B cell (primary cell): Measurements from ENCODE around the gene ARRB1. TPM values are rescaled to one million over a fixed set of nuclear protein-coding genes. Genes with fewer than 3 reads are reported as not detected.
A peak's percentile ranks its signal among the peaks of the same experiment; 100 is the strongest.

Source experiments
- ATAC-seq: fragments of 200-7000 bp; cut with Tn5 transposase; one replicate; pipeline ENCODE4 v1.10.0; 2021; ENCODE audit warnings: low read depth, mild to moderate bottlenecking, moderate number of reproducible peaks, moderate library complexity
- CTCF ChIA-PET: fragments of 350-600 bp; sonication (Branson Sonifier 250); formaldehyde crosslinking; loops from one replicate; lab custom pipeline; 2021; ENCODE audit warnings: antibody characterized with exemption, inconsistent platforms; lab: Charles Lee
- POLR2A ChIA-PET: fragments of 350-600 bp; sonication (Branson Sonifier 250); formaldehyde crosslinking; loops from one replicate; lab custom pipeline; 2021; ENCODE audit warnings: antibody characterized with exemption; lab: Charles Lee
- DNase-seq: peaks from one replicate; pipeline ENCODE4 v3.0.0; 2013
- H2AFZ ChIP-seq: 2 replicates; pipeline ENCODE4 v1.6.1; 2012; ENCODE audit warnings: mild to moderate bottlenecking, low read depth, low read length; ENCODE audit not compliant: insufficient read depth, poor library complexity, severe bottlenecking
- H3K27ac ChIP-seq, 2 donors: 1 replicate in 1 of 2; 2 replicates in 1 of 2; pipeline ENCODE4 v1.5.1; 2012 to 2013; ENCODE audit warnings: low read length in 2 of 2, mild to moderate bottlenecking in 2 of 2, moderate library complexity in 1 of 2
- H3K27me3 ChIP-seq, 4 experiments: fragments of 200-600 bp in 1 of 4; sonication (generic) in 1 of 4; replicated peaks in 1 of 4; 1 replicate in 2 of 4; 2 replicates in 2 of 4; pipeline versions ENCODE4 v1.6.1 to v1.7.0; 2013 to 2016; ENCODE audit warnings: low read length in 3 of 4, mild to moderate bottlenecking in 2 of 4, mixed read lengths in 1 of 4, moderate library complexity in 1 of 4; ENCODE audit not compliant: insufficient read depth in 4 of 4, control insufficient read depth in 3 of 4; ENCODE audit errors: control extremely low read depth in 1 of 4
- H3K36me3 ChIP-seq, 2 experiments: replicated peaks in 1 of 2; 1 replicate in 1 of 2; 2 replicates in 1 of 2; pipeline versions ENCODE4 v1.6.1 to v1.7.1; 2013; ENCODE audit warnings: low read length in 1 of 2; ENCODE audit not compliant: insufficient read depth in 2 of 2, control insufficient read depth in 1 of 2; ENCODE audit errors: control extremely low read depth in 1 of 2, extremely low read depth in 1 of 2
- H3K4me1 ChIP-seq, 2 donors: fragments of 200-600 bp in 1 of 2; sonication (generic) in 1 of 2; 1 replicate in 1 of 2; 2 replicates in 1 of 2; pipeline versions ENCODE4 v1.5.1 to v1.6.1; 2013 to 2017; ENCODE audit warnings: low read length in 2 of 2; ENCODE audit not compliant: control insufficient read depth in 2 of 2, insufficient read depth in 2 of 2
- H3K4me2 ChIP-seq: replicated peaks from 2 replicates; pipeline ENCODE3; 2012; ENCODE audit warnings: mild to moderate bottlenecking, low read depth, low read length; ENCODE audit not compliant: poor library complexity, severe bottlenecking
- H3K4me3 ChIP-seq, 5 experiments: fragments of 200-600 bp in 1 of 5; sonication (generic) in 1 of 5; 1 replicate in 3 of 5; 2 replicates in 2 of 5; pipeline versions ENCODE4 v1.5.1 to v1.7.0; 2011 to 2016; ENCODE audit warnings: low read length in 4 of 5, mild to moderate bottlenecking in 4 of 5, low read depth in 2 of 5, control low read depth in 1 of 5, moderate library complexity in 1 of 5; ENCODE audit not compliant: insufficient read depth in 1 of 5; ENCODE audit errors: control extremely low read depth in 1 of 5, extremely low read depth in 1 of 5
- H3K79me2 ChIP-seq: fragments of 200-600 bp; sonication (generic); one replicate; pipeline ENCODE4 v1.6.0; 2016; ENCODE audit warnings: low read length; ENCODE audit not compliant: control insufficient read depth, insufficient read depth
- H3K9ac ChIP-seq: fragments of 200-600 bp; sonication (generic); 2 replicates; pipeline ENCODE4 v1.6.1; 2017; ENCODE audit warnings: mild to moderate bottlenecking, low read length, moderate library complexity
- H3K9me3 ChIP-seq, 3 donors: one replicate each; pipeline versions ENCODE4 v1.6.1 to v1.7.1; 2013; ENCODE audit warnings: low read length in 2 of 3; ENCODE audit not compliant: control insufficient read depth in 2 of 3, insufficient read depth in 1 of 3; ENCODE audit errors: control extremely low read depth in 1 of 3
- H4K20me1 ChIP-seq: 2 replicates; pipeline ENCODE4 v1.6.0; 2012; ENCODE audit warnings: mild to moderate bottlenecking, low read length; ENCODE audit not compliant: insufficient read depth, control insufficient read depth, poor library complexity, severe bottlenecking
- H3K27ac Mint-ChIP-seq: one replicate; pipeline ENCODE4 v1.8.0; 2021; ENCODE audit warnings: mixed read lengths
- H3K27me3 Mint-ChIP-seq: one replicate; pipeline ENCODE4 v1.8.0; 2021; ENCODE audit warnings: mixed read lengths
- H3K4me1 Mint-ChIP-seq: one replicate; pipeline ENCODE4 v1.8.0; 2021; ENCODE audit warnings: mixed read lengths
- H3K4me3 Mint-ChIP-seq: one replicate; pipeline ENCODE4 v1.8.0; 2021; ENCODE audit warnings: mixed read lengths
- H3K9me3 Mint-ChIP-seq: one replicate; pipeline ENCODE4 v1.8.0; 2022; ENCODE audit warnings: mixed read lengths; ENCODE audit not compliant: insufficient read depth
- EZH2 ChIP-seq: IDR thresholded peaks from 2 replicates; pipeline ENCODE4 v1.6.1; 2012; ENCODE audit warnings: borderline replicate concordance, low read depth, mild to moderate bottlenecking, moderate library complexity, low read length; ENCODE audit not compliant: insufficient read depth, poor library complexity, severe bottlenecking
- WGBS: methylation state at CpG from one replicate; pipeline ENCODE4 v1.1.5; 2013; ENCODE audit warnings: missing lambda C conversion rate; ENCODE audit not compliant: insufficient coverage; 5-methylcytosine and 5-hydroxymethylcytosine counted together
- intact Hi-C: fragments of 100-400 bp; cut with micrococcal nuclease; formaldehyde crosslinking; loops from one replicate; pipeline ENCODE4 v1.10.0; 2022
- polyA plus RNA-seq: library from polyadenylated mRNA; depleted of rRNA; stranded (reverse); fragments of >200 nt; gene quantifications from 2 replicates; pipeline ENCODE4 v1.2.3, GENCODE V29; 2012
- total RNA-seq, 2 donors: library from RNA; stranded (reverse); fragments of 120-200 nt in 1 of 2; gene quantifications; 1 replicate in 1 of 2; 2 replicates in 1 of 2; pipeline versions ENCODE4 v1.2.3 to v1.2.4, GENCODE V29; 2013 to 2022
- TF ChIP-seq, protein P1 (sequence below): fragments of 200-600 bp; IDR thresholded peaks from one replicate; pipeline ENCODE4 v1.8.0; 2022; ENCODE audit warnings: antibody characterized with exemption, mild to moderate bottlenecking

ARRB1 gene
- total and polyA plus RNA-seq, 2 donors (not counting 1 experiment from before 2014, with no cell fraction given), result 1.0 to 1.9 TPM

DNA sequence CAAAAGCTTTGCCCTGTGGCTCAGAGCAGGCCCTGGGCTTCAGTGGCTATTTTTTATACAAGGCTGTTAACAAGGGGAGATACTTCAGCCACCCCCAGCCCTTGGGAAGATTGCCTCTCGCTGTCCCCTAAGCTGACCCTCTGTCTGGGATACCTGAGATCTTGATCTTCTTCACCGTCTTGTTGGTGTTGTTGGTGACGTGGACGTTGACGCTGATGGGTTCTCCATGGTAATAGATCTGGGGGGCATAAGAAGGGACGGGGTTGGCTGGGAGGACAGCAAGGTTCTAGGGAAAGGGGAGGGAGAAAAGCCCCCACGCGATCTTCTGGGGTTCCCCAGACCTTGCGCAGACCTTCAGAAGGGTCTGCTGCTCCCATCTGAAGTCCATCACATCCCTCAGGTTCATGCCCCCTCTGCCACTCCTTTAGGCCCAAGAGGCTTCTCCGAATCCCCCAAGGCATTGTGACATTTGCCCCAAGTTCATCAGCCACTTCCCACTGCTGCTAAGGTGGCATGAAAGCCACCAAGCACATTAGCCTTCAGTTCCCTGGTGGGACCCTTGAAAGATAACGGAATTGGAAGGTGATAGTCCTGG, 74.2 kb downstream of the ARRB1 start:
- no peak for TF ChIP-seq EZH2
- TF ChIP-seq, protein P1, sequence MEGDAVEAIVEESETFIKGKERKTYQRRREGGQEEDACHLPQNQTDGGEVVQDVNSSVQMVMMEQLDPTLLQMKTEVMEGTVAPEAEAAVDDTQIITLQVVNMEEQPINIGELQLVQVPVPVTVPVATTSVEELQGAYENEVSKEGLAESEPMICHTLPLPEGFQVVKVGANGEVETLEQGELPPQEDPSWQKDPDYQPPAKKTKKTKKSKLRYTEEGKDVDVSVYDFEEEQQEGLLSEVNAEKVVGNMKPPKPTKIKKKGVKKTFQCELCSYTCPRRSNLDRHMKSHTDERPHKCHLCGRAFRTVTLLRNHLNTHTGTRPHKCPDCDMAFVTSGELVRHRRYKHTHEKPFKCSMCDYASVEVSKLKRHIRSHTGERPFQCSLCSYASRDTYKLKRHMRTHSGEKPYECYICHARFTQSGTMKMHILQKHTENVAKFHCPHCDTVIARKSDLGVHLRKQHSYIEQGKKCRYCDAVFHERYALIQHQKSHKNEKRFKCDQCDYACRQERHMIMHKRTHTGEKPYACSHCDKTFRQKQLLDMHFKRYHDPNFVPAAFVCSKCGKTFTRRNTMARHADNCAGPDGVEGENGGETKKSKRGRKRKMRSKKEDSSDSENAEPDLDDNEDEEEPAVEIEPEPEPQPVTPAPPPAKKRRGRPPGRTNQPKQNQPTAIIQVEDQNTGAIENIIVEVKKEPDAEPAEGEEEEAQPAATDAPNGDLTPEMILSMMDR, result no peak
- Histone ChIP-seq H2AFZ (no peak overlapping the region), H3K4me3 (no peak overlapping the region), H4K20me1 (no peaks in the 10 kb centered on the region), H3K36me3 (no peaks in the 10 kb centered on the region), H3K27ac (no peak overlapping the region), H3K4me2 (no peak overlapping the region), H3K4me1 (peaks cover 16 to 18% of the 10 kb centered on the region in 2 donors), H3K9me3 (no peaks in the 10 kb centered on the region), H3K27me3 (no peaks in the 10 kb centered on the region), H3K79me2 (no peaks in the 10 kb centered on the region), H3K9ac (no peak overlapping the region)
- no peak overlapping the region for H3K4me3 Mint-ChIP-seq
- ATAC-seq (no peak), DNase-seq (no peak)
- peaks cover 6% of the 10 kb centered on the region for H3K27me3 Mint-ChIP-seq
- intact Hi-C loops, result no loop called here
- ChIA-PET CTCF (interaction anchor here (0.8 to 13.0 kb wide), 6 partner anchors 20 to 398 kb away, joined by 3 to 347 read pairs (median 12); no protein-coding TSS in a partner anchor), POLR2A (no interaction called here)
- peaks cover 21% of the 10 kb centered on the region for H3K4me1 Mint-ChIP-seq
- 88% methylated on average over 4 of the region's 11 CpGs for WGBS
- no peaks in the 10 kb centered on the region for H3K9me3 Mint-ChIP-seq
- peak overlapping the region; percentile 68 for H3K27ac Mint-ChIP-seq

DNA sequence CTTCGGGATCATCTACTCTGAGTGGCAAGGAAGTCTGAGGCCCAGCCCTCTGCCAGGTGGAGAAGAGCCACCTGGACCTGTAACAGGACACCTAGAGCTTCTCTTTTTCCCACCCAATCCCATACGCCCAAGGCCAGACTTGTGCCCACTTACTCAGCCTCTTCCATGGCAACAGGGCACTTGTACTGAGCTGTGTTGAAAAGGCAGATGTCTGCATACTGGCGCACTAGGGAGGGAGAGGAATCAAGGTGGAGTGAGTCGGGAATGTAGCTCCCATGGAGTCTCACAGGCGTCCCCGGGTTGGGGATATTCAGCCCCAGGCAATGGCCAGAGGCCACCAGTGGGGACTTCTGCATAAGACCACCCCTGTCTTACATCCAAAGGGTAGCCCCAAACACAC, 74.8 kb downstream of the ARRB1 start:
- Histone ChIP-seq H3K4me3 (no peak overlapping the region), H3K4me1 (peaks cover 16 to 18% of the 10 kb centered on the region in 2 donors), H3K27me3 (no peaks in the 10 kb centered on the region), H3K36me3 (no peaks in the 10 kb centered on the region), H4K20me1 (no peaks in the 10 kb centered on the region), H2AFZ (peak overlapping the region; percentile 63), H3K9ac (no peak overlapping the region), H3K4me2 (no peak overlapping the region), H3K79me2 (no peaks in the 10 kb centered on the region), H3K27ac (peak overlapping the region in 1 of 2 donors; percentile 1), H3K9me3 (no peaks in the 10 kb centered on the region)
- peaks cover 21% of the 10 kb centered on the region for H3K4me1 Mint-ChIP-seq
- no peak for ATAC-seq
- TF ChIP-seq EZH2, result no peak
- TF ChIP-seq, protein P1, result no peak
- no peaks in the 10 kb centered on the region for H3K9me3 Mint-ChIP-seq
- ChIA-PET CTCF (interaction anchor here (0.7 to 13.0 kb wide), 6 partner anchors 27 to 399 kb away, joined by 3 to 347 read pairs (median 8); no protein-coding TSS in a partner anchor), POLR2A (no interaction called here)
- H3K27ac Mint-ChIP-seq, result peak overlapping the region; percentile 66
- 97% methylated on average over 4 of the region's 6 CpGs for WGBS
- no peak for DNase-seq
- peaks cover 6% of the 10 kb centered on the region for H3K27me3 Mint-ChIP-seq
- H3K4me3 Mint-ChIP-seq, result peak overlapping the region; percentile 6
- intact Hi-C loops, result no loop called here
